HEK293 (cell line): ENCODE measurements around the gene NUP54.

Experiments
- CTCF ChIA-PET: fragments of 350-600 bp; formaldehyde crosslinking; extraction: SDS; loops from one replicate; lab custom pipeline; 2021; ENCODE audit warnings: antibody characterized with exemption; lab: Yijun Ruan, JAX
- POLR2A ChIA-PET: fragments of 300-600 bp; formaldehyde crosslinking; extraction: SDS; loops from one replicate; lab custom pipeline; 2020; ENCODE audit warnings: antibody characterized with exemption, inconsistent platforms; lab: Yijun Ruan, JAX
- H3K27ac ChIP-seq: fragments of 200-500 bp; sonication (Bioruptor generic); 2 replicates; pipeline ENCODE4 v1.5.1; 2014; ENCODE audit warnings: low read depth, low read length, control low read depth, inconsistent platforms; ENCODE audit errors: extremely low read depth
- H3K36me3 ChIP-seq, 2 experiments: fragments of 200-500 bp in 1 of 2; sonication (Bioruptor generic) in 1 of 2; 1 replicate in 1 of 2; 2 replicates in 1 of 2; pipeline ENCODE4 v1.5.1; 2014 to 2017; ENCODE audit warnings: inconsistent platforms in 2 of 2, low read length in 2 of 2; ENCODE audit not compliant: control insufficient read depth in 2 of 2, insufficient read depth in 1 of 2
- H3K4me1 ChIP-seq: fragments of 200-500 bp; sonication (Bioruptor generic); 2 replicates; pipeline ENCODE4 v1.5.1; 2014; ENCODE audit warnings: mild to moderate bottlenecking, low read length, inconsistent platforms; ENCODE audit not compliant: control insufficient read depth, insufficient read depth
- H3K4me3 ChIP-seq: 2 replicates; pipeline ENCODE4 v1.5.1; 2011; ENCODE audit warnings: low read depth, mild to moderate bottlenecking, control low read depth, low read length, moderate library complexity
- H3K9me3 ChIP-seq: fragments of 200-500 bp; sonication (Bioruptor generic); 2 replicates; pipeline ENCODE4 v1.5.1; 2014; ENCODE audit warnings: low read depth, low read length, inconsistent platforms; ENCODE audit not compliant: control insufficient read depth, insufficient read depth
- AEBP2 ChIP-seq: fragments of 450-650 bp; formaldehyde crosslinking; IDR thresholded peaks from 2 replicates; pipeline ENCODE4 v1.5.1; 2016; ENCODE audit warnings: missing biosample characterization, missing genetic modification characterization, borderline replicate concordance
- BCL11B ChIP-seq: fragments of 450-650 bp; formaldehyde crosslinking; IDR thresholded peaks from 2 replicates; pipeline ENCODE4 v1.5.1; 2016; ENCODE audit warnings: low read depth, missing biosample characterization, missing genetic modification characterization
- HIC1 ChIP-seq: fragments of 450-650 bp; formaldehyde crosslinking; IDR thresholded peaks from 2 replicates; pipeline ENCODE4 v1.5.1; 2016; ENCODE audit warnings: missing biosample characterization, missing genetic modification characterization
- TCF7L2 ChIP-seq: IDR thresholded peaks from 2 replicates; pipeline ENCODE4 v1.6.1; 2011; ENCODE audit warnings: low read depth, mild to moderate bottlenecking, inconsistent platforms, low read length, moderate library complexity, borderline replicate concordance
- YY1 ChIP-seq: fragments of 450-650 bp; formaldehyde crosslinking; IDR thresholded peaks from 2 replicates; pipeline ENCODE4 v1.5.1; 2018; ENCODE audit warnings: missing biosample characterization, missing genetic modification characterization
- ZBTB11 ChIP-seq: fragments of 450-650 bp; formaldehyde crosslinking; conservative IDR thresholded peaks from 2 replicates; pipeline ENCODE4 v1.5.1; 2016; ENCODE audit warnings: low read depth, missing biosample characterization, missing genetic modification characterization
- ZBTB20 ChIP-seq: fragments of 450-650 bp; formaldehyde crosslinking; IDR thresholded peaks from 2 replicates; pipeline ENCODE4 v1.5.1; 2016; ENCODE audit warnings: missing biosample characterization, missing genetic modification characterization
- ZNF555 ChIP-seq: fragments of 450-650 bp; formaldehyde crosslinking; conservative IDR thresholded peaks from 2 replicates; pipeline ENCODE4 v1.5.1; 2017; ENCODE audit warnings: missing biosample characterization, mild to moderate bottlenecking, missing genetic modification characterization, inconsistent platforms
- ZNF558 ChIP-seq: fragments of 450-650 bp; formaldehyde crosslinking; IDR thresholded peaks from 2 replicates; pipeline ENCODE4 v1.5.1; 2016; ENCODE audit warnings: missing biosample characterization, missing genetic modification characterization
- ZNF610 ChIP-seq: fragments of 450-650 bp; formaldehyde crosslinking; IDR thresholded peaks from 2 replicates; pipeline ENCODE4 v1.5.1; 2016; ENCODE audit warnings: missing biosample characterization, missing genetic modification characterization, borderline replicate concordance
- TF ChIP-seq, protein P1 (sequence below): fragments of 450-650 bp; formaldehyde crosslinking; IDR thresholded peaks from 2 replicates; pipeline ENCODE4 v1.5.1; 2016; ENCODE audit warnings: missing biosample characterization, missing genetic modification characterization
- TF ChIP-seq, protein P2 (sequence below): fragments of 450-650 bp; formaldehyde crosslinking; IDR thresholded peaks from 2 replicates; pipeline ENCODE4 v1.5.1; 2016; ENCODE audit warnings: missing biosample characterization, missing genetic modification characterization
- TF ChIP-seq, protein P3 (sequence below): fragments of 450-650 bp; formaldehyde crosslinking; IDR thresholded peaks from 2 replicates; pipeline ENCODE4 v1.5.1; 2017; ENCODE audit warnings: missing biosample characterization, missing genetic modification characterization

The NUP54 gene

DNA sequence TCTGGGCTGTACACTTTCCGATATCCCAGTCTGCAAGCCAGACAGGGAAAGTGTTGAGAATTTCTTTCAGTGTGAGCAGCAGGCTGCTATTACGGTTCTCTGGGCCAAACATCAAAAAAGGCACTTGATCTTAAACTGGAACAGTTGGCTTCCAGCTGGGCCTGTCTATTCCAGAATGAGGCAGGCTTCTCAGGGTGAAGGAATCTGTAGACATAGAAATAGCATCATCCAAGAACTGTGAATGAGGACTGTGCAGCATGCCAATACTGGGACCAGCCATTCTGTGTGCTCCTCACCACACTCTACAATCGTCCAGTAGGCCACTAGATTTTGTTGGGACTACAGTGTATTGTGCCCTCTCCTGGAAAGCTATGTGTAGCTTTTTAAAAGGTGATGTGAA, 42.5 kb downstream of the NUP54 start:
- POLR2A ChIA-PET = no interaction called here
- Histone ChIP-seq H3K36me3 (no peaks in the 10 kb centered on the region), H3K9me3 (no peaks in the 10 kb centered on the region), H3K4me1 (no peaks in the 10 kb centered on the region), H3K4me3 (no peak overlapping the region), H3K27ac (no peak overlapping the region)
- CTCF ChIA-PET = interaction anchor here (1.0 to 2.1 kb wide), 2 partner anchors 19 to 210 kb away, joined by 6 to 8 read pairs; no protein-coding TSS in a partner anchor
- TF ChIP-seq, protein P1, sequence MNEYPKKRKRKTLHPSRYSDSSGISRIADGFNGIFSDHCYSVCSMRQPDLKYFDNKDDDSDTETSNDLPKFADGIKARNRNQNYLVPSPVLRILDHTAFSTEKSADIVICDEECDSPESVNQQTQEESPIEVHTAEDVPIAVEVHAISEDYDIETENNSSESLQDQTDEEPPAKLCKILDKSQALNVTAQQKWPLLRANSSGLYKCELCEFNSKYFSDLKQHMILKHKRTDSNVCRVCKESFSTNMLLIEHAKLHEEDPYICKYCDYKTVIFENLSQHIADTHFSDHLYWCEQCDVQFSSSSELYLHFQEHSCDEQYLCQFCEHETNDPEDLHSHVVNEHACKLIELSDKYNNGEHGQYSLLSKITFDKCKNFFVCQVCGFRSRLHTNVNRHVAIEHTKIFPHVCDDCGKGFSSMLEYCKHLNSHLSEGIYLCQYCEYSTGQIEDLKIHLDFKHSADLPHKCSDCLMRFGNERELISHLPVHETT (tag by site-specific recombination) = no peak
- no peak for TF ChIP-seq HIC1 (tag by site-specific recombination)
- no peak for TF ChIP-seq ZBTB20
- TF ChIP-seq BCL11B (tag by site-specific recombination) = no peak
- no peak for TF ChIP-seq ZNF558 (tag by site-specific recombination)
- no peak for TF ChIP-seq ZNF610 (tag by site-specific recombination)
- TF ChIP-seq, protein P2, sequence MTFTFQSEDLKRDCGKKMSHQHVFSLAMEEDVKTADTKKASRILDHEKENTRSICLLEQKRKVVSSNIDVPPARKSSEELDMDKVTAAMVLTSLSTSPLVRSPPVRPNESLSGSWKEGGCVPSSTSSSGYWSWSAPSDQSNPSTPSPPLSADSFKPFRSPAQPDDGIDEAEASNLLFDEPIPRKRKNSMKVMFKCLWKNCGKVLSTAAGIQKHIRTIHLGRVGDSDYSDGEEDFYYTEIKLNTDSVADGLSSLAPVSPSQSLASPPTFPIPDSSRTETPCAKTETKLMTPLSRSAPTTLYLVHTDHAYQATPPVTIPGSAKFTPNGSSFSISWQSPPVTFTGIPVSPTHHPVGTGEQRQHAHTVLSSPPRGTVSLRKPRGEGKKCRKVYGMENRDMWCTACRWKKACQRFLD (tag by site-specific recombination) = no peak
- TF ChIP-seq, all 188 proteins: peak for 0

GRCh38 chr4:76096076-76096475, 52.1 kb downstream of the NUP54 start:
- Histone ChIP-seq H3K4me1 (no peaks in the 10 kb centered on the region), H3K36me3 (no peaks in the 10 kb centered on the region), H3K27ac (no peak overlapping the region), H3K9me3 (no peaks in the 10 kb centered on the region), H3K4me3 (no peak overlapping the region)
- CTCF ChIA-PET = no interaction called here
- TF ChIP-seq ZNF555 (tag by site-specific recombination) (no peak), YY1 (no peak), TCF7L2 (no peak), ZBTB11 (no peak), AEBP2 (no peak)
- TF ChIP-seq, protein P3, sequence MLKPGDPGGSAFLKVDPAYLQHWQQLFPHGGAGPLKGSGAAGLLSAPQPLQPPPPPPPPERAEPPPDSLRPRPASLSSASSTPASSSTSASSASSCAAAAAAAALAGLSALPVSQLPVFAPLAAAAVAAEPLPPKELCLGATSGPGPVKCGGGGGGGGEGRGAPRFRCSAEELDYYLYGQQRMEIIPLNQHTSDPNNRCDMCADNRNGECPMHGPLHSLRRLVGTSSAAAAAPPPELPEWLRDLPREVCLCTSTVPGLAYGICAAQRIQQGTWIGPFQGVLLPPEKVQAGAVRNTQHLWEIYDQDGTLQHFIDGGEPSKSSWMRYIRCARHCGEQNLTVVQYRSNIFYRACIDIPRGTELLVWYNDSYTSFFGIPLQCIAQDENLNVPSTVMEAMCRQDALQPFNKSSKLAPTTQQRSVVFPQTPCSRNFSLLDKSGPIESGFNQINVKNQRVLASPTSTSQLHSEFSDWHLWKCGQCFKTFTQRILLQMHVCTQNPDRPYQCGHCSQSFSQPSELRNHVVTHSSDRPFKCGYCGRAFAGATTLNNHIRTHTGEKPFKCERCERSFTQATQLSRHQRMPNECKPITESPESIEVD (tag by site-specific recombination) = no peak
- POLR2A ChIA-PET = no interaction called here
